Activated CD4-positive, CD25-positive, alpha-beta regulatory T cell (primary cell): ENCODE results near the gene DENND1A.
"Not testable (repeated sequence)": the region's sequence is repeated elsewhere in the genome, so short reads cannot be mapped to it uniquely, and the experiment has no call there.

Experiments
- DNase-seq, 4 experiments: peaks; one replicate each; lab custom pipeline; 2025; lab: John Stamatoyannopoulos, UW

DENND1A gene

DNA sequence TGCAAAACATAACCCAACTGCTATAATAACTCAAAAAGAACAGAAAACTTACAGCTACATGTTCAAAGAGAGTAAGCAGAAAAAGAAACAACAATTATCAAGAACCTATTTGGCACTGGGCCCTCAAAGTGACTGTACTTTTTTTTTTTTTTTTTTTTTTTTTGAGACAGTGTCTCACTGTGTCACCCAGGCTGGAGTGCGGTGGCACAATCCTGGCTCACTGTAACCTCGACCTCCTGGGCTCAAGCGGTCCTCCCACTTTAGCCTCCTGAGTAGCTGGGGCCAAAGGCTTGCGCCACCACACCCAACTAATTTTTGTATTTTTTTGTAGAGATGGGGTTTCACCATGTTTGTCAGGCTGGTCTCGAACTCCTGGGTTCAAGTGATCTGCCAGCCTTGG is 114.1 kb downstream of the DENND1A start:
- not testable (repeated sequence) for DNase-seq

DNA sequence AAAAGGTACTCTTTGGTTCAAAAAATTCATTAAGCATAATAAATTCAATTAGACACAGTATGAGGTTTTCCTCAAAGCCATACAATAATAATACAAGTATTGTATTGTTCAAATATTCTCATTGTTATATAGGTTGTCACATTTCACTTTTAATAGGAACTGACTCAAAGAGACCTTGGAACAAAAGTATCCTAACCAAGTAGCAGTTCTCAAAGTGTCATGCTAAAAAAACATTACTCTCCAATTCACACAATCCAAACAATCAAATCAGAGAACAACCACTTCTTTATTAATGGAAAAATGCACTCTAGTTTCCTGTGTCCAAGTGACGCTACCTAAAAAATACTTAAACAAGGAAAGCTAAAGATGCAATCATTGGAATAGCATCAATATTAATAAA is 115.4 kb downstream of the DENND1A start:
- no peak for DNase-seq

DNA sequence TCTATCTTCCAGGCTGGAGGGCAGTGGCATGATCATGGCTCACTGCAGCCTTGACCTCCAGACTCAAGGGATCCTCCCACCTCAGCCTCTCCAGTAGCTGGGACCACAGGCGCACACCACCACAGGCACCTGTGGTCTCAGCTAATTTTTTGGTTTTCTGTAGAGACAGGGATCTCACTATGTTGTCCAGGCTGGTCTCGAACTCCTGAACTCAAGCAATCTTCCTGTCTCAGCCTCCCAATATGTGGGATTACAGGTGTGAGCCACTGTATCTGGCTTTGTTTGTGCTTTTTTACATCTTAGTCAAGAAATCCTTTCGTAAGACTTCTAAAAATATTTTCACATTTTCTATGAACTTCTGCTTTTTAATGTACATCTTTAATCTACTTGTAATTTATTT is 116.9 kb downstream of the DENND1A start:
- DNase-seq, result no peak

DNA sequence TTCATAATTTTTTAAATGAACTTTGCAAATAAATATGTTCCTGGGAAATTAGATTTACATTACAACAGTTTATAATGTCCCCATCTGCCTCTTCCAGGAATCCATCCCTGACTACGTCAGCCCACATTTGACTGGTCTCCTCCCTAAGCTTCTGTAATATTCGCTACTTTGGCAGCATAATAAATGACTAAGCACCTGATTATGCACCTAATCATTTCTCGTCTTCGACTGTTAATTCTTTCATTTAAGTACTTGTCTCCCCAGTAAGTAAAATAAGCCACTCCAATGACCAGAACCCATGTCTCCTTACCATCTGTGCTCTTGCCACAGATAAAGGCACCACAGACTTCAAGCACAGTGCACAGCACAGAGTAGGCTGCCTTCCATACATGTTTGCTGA is 122.7 kb downstream of the DENND1A start:
- DNase-seq, result no peak

DNA sequence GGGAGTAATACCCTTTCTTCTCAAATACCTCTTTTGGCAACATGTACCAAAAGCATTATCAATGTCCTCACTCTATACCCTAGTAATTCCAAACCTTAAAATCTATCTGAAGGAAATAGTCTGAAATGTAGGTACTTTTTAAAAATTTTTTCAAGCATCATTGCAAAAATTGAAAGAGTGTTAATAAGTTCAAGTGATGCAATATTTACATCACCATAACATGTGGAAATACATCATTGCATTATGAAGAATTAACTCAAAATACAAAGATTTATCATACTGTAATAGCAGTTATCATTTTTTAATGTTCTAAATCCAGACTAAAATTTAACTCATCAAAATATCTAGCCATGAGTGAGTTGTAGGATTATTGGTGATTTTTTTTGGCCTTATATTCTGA is 123.1 kb downstream of the DENND1A start:
- no peak for DNase-seq

DNA sequence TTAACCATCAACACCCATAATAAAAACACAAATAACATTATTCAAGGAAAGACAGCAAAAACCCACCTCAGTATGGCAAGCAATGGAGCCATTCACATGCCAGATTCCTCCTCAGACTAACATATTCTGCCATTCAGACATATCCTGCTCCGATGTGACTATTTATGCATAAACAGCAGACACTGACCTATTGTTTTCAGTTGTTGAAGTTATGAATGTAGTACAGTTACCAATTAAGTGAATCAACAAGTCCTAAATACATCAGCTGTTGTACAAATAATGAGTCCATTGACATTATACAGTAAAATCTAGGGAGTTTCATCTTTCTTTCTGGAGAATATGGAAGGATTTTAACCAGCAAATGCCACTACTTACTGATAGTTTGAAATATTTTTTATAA is 131.7 kb downstream of the DENND1A start:
- DNase-seq, result no peak

DNA sequence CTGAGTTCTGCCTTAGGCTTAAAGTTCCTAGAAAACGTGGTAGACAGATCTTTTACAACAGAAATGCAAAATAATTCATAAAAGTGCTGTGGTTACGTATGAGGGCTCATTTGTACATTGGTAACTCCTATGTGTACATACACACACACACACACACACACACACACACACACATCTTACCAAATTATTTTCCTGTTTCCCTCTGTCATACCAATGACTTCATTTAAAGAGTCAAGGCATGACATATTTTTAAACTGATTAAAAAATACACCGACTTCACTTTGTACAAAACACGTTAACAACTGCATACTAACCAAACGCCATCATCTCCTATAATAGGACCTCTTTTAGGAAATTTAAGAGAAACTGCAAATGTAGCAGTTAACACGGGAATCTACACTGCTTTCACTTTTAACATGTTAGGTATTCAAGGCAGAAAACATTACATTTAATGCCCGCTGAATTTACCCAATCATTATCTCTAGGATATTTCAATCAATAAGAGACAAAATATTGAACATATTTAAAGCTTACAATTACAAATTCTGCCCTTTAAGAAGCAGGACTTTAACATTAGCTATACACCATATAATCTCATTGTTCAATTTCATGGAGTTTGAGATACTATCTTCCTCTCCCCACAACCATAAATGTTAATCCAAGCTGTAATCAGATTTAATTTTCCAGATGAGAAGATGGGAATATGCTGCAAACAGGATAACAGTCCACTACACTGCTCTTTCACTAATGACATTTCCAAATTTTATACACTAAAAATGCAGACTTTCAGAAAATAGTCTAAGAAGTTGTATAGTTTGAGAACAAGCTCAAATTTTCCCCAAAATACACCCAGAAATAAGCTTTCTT is 133.1 kb downstream of the DENND1A start:
- no peak for DNase-seq

DNA sequence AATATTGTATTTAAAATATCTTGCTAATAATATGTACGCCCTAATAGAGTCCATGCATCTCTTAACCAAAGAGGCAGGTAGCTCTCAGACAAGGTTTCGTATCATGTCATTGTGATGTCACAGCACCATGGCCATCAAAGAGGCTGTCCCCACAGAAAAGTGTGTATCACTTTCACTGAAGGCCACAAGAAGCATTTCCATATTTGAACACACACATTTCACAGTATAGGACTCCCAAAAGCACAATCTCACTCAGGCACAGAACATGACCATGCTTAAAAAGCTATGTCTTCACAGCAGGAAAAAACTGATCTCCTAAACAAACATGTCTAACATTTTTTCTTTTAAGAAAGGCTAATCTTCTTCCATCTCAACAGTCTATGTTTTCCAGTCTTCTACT is 133.8 kb downstream of the DENND1A start:
- DNase-seq, result no peak

DNA sequence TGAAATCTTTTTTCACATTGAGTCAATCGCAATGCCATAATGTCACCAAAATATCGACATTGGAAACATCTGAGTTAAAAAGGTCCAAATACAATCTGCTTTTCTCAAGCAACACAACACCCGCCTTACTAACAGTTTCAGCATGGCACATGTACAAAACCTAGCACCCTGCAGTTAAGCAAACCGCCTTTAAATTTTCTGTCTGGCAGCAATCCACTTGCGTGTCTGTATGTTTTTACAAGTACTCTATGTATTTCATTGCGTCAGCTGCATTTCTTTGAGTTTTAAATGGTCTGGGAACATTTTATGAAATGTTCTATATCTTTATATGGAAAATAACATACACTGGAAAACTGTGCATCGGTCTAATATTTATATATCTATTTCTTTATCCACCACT is 134.6 kb downstream of the DENND1A start:
- DNase-seq, result no peak

DNA sequence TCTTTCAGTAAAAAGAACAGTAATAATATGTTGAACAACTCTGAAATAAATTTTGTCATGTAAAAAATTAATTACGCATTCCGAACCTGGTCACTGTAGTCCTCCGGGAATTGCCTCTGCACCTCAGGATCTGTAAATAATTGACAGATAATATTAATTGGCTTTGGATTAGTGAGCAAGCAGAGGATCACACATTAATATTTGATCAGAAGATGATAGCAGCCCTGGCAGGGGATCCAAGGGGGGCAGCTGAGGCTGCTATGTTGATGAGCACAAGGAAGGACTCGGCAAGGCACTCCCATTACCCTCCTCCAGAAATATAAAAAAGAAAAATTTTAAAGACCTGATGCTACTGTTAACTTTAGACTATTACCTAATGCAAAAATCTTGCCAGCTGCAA is 137.4 kb downstream of the DENND1A start:
- no peak for DNase-seq

DNA sequence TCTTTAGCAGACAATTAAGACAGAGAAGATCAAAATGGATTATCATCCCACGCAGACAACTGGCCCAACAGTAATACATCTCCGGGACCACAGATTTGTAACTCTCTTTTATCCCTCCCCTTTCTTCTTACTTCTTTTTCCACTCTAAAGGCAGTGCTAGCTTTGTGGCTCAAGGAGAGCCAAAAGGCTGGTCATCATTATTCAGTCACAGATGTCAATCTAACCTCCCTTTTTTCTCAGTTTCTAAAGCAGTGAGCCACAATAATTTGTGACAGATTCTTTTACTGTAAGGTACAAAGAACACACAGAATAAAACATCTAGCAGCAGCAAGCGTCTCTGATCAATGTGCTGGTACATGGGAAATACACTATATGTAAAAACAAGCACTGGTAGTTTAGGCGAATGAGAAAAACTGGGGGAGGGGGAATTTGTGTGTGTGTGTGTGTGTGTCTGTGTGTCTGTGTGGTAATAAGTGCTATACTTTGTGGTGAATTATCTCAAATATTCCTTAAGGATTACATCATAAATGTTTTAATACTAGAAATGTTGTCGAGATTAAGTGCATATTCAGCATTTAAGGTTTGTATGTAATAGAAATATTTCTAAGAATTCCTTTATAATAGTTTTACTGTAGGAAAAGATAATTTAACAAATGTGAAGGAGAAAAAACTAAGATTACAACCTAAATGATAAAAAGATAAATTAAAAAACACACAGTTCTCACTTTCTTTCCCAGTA is 140.2 kb downstream of the DENND1A start:
- DNase-seq, result no peak

DNA sequence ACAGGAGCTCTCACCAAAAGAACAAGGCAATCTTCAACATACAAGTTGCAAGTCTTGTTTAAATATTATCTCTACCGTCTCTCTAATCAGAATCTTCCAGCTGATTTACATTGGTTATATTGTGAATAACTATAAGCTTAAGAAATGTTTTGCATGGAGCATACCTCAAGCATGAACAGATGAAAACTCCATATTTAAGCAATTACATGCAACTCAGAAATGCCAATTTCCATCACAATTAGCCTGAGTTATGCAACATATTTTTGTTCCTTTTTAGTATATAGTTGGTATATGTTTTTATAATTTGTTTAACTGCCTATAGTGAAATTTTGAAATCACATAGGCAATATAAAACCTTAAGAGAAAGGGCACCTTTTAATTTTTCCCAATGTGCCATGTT is 142.5 kb downstream of the DENND1A start:
- no peak for DNase-seq

DNA sequence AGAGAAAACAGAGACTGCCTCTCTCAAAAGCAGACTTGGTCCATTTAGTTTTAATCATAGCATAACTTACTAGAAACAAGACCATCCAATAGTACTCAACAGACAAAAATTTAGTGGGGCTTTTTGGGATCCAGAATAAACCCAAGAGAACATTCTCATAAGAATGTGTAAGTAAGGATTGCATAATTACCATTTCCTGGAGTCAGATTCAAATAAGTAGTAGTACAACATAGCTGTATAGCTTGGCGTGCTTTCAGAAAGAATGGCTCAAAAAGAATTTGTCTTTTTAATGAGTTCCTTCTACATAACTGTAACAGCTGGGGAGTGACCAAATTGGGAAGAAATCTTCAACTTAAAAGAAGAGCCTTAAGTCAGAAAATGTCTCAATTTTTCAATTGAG is 145.4 kb downstream of the DENND1A start:
- DNase-seq, result no peak

DNA sequence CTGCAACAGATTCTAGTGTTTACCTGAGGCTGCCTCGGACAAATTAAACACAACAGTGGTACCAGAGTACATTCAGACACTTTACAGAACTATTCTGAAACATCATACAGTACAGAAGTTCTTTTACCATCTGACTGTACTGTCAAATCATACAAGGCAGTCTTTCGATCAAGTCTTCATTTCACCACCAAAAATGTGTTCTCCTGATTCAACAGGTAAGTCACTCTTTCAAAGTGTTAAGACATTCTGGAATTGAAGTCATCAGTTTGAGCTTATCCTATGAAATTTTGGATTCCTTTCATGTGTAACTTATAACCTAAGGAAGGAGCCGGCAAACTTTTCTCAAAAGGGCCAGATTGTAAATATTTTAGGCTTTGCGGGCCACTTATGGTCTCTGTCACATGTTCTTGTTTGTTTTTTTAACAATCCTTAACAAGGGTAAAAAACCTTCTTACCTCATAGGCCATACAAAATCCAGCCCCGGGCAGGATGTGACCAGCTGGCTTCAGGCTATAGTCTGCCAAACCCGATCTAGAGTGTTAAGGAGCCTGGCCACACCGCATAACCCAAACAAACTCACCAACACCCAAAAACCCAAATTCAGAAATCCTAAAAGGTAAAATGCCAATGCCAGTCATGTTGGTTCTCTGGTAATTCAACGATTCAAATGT is 151.6 kb downstream of the DENND1A start:
- DNase-seq, result no peak

DNA sequence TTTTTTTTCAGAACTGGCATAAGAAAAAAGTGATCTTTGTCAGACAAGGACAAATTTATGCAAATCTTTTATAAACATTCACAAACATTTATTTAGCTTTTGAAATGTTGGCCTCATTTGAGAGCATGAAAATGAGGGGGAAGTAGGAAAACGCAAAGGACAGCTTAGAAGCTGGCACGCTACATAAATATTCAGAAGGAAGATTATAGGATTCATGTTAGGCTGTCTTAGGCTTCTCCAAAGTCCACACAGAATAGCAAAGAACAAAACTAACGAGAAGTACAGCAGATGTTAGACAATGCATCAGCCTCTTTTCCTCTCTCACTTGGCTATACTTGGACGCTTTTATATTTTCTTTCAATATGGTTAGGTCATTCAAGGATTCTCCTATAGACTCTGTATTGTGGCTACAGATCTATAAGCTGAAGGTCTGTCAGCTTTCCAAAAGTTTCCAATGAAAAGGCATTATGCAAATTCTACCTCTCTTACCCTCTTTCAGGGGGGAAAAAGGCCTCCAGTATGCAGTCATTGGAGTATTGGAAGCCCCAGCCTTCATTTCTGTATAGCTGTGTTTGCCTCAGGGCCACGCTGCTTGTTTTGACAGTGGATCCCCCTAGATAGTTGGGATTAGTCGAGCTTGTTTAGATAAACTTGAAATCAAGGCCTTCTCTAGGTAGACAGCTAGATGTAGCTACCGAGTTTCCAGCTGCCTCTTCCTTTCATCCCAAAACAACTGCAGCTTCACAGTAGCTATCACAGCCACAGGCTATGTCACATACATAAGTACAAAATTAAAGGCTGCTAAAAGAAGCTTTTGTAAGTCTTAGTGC is 153.0 kb downstream of the DENND1A start:
- no peak for DNase-seq

DNA sequence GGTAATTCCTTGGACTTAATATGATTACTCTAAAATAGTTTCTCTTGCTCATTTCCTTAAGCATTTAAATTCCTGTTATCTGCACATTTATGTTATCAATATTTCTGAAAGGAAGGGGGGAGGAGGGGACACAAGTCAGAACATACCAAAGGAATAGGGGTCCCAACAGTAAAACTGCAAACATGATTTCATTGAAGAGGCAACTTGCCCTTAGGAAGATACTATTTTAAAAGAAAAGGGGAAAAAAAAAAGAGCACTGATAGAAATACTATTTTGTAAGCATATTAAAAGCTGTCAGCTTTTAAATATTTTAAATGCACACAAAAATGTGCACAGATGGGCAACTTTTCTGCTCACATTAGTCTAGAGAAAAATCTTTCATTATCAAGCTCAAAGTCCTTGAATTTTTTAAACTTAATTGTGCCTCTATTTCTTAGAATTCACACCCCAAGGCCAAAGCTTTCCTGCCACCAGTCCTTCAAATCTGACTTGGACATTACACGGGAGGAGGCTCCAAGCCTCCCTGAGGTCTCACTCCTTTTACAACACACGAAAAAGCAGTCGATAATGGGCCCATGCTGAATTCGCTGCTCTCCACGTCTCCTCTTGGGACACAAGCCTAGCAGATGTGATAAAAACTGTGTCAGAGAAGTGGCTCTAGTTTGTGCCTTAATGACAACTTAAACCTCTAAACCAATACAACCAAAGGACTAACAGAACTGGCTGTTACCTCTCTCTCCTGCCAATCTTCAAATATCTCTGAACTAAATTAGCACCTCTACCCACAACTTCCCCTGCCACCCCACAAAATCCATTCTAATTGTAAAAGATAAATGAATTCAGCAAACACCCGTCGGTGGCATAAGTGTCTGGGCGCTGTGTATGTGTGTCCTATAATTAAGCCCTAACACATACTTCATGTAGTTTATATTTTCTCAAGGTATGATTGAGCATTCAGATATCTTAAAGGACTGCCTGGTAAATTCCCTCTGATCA is 154.3 kb downstream of the DENND1A start:
- DNase-seq, result no peak

DNA sequence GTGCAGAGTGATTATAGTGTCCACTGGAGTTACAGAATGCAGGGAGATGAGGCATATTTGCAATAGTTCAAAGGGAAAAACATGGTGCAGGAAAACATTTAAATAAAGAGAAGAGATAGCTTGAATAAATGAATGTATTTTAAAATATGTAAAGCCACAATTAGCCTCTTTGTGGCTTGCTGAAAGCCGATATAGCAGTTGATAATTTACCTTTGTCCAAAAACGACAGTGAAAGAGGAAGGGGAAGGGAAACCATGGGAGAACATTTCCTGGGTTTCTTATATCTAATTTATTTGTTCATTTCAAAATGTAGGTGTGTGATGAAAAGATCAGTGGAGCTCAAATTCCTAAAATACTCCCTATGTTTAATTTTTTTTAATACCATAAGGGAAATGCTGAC is 156.1 kb downstream of the DENND1A start:
- DNase-seq, result no peak

DNA sequence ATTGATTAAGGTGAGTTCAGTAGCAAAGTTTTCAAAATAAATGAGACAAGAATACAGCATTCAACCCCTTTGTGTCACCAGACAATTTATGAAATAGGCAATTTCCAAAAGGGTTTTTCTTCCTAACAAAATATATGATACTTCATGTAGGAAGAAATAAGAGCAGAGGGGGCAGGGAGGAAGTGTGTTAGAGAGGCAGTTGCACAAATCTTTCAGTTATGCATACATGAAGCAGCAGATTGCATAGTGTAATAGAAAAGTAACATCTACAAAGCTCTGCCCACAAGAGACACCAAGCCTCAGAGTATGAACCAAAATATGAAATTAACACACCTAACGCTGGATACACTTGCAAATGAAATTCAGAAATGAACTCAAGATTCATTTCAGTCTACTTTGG is 157.0 kb downstream of the DENND1A start:
- no peak for DNase-seq

DNA sequence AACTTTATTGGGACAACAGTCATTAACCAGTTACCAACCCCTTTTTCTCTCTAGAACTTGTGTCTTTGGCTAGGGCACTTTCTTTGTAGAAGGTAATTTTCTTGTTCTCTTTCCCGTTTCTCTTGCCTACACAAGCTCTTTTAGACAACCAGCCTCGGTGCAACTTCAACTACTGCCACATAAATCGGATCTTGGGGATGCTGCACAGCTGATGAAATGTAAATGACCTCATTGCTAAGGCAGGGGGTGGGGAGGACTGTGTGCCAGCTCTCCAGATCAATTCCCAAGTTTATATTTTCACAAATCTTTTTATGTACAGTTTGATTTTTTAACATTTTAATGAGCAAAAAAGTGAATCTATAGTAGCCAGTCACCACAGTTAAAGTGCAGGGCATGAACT is 157.6 kb downstream of the DENND1A start:
- DNase-seq, result no peak

DNA sequence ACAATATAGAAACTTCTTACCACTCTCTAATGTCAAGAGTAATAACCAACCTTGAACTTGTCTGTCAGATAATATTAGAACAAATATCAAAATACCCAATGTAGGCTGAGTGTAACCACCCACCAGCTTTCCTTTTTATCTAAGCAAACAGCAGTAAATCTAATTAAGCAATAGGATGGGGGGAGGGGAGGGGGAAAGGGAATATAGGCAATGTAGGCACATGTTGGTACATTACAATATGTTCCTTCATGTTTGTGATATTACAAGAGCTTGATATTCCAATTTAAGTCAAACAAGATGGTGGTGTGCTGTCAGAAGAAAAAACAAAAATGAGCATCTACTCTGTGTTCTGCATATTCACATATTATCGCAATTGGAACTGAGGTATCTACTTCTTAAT is 158.2 kb downstream of the DENND1A start:
- DNase-seq, result no peak

DNA sequence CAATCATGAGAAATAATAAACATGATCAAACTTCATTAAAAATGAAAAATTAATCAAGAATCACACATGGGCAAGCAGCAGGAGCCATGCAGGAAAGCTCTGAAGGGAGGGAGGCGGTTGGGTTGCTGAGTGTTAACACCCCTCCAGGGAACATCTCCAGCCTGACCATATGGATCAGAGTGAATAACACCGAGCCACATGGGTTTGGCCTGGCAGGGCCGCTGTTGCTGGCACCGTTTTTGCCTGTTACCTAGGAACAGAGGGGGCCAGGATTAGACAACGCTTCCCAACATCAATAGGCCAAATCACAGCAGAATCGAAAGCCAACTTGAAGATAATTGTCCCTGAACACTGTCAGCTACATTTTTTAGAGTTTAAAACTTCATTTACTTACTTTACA is 160.2 kb downstream of the DENND1A start:
- DNase-seq, result no peak
